NT2/D1 (cell line): ENCODE data around the gene HOMER1.

Experiments used
- SUZ12 ChIP-seq: IDR thresholded peaks from 2 replicates; pipeline ENCODE4 v1.6.1; 2011; ENCODE audit not compliant: insufficient read length, insufficient read depth; ENCODE audit errors: extremely low read depth
- YY1 ChIP-seq: IDR thresholded peaks from 2 replicates; pipeline ENCODE4 v1.6.1; 2011; ENCODE audit not compliant: insufficient read length, insufficient read depth
- ZNF274 ChIP-seq: IDR thresholded peaks from 2 replicates; pipeline ENCODE4 v1.6.1; 2011; ENCODE audit warnings: mild to moderate bottlenecking, low read depth, low read length

DNA sequence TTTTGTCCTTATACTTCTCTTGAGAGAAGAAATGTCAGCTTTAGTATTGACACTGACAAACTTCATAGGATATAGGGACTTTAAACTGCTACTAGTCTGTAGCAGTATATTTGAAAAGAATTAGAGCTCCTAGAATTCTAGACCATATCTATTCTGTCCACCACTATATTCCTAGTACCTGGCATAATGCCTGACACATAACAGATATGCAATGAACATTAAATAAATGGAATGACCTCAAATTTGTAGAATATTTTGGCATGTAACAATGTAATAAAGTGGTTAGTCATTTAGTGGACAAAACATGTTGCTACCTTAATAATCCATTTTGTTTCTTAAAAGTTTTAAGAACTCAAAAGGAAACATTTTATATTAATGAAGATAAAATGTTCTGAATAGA is 57.5 kb downstream of the HOMER1 start:
- TF ChIP-seq ZNF274, result no peak
- no peak for TF ChIP-seq YY1
- TF ChIP-seq SUZ12, result no peak
